ENCODE measurements around the gene PPP2R1B. TPM values are rescaled to one million over a fixed set of nuclear protein-coding genes. Genes with fewer than 3 reads are reported as not detected.
"Not testable (repeated sequence)": the region's sequence is repeated elsewhere in the genome, so short reads cannot be mapped to it uniquely, and the experiment has no call there.

Gene PPP2R1B
- total RNA-seq, 3 donors from 2014 or later = 57.3 to 66.8 (median 59.0) TPM

DNA sequence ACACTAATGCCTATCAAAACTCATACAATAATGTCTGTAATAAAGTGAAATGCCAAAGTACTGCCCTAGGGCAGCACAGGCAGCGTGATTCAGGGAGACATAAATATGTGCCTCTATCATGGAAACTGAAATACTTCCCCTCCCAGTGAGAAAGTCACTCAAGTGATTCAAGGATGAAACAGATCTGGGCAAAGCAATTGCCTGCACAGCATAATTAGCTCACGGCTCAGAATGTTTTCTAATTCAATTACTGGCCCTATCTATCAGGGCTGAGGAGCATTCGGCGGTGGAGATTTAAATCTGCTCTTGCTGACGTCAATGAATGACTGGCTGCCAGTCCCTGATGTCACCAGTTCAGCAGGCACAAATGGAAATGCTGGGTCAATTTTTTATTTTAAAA, 27.7 kb upstream of the PPP2R1B start:
- Mint-ChIP-seq H3K4me1 (ENCODE audit: low read depth) (peaks cover 2% of the 10 kb centered on the region), H3K4me3 (no peak overlapping the region), H3K27me3 (ENCODE audit: low read depth) (no peaks in the 10 kb centered on the region), H3K9me3 (peaks cover 4% of the 10 kb centered on the region), H3K36me3 (ENCODE audit: insufficient read depth) (peaks cover 29% of the 10 kb centered on the region)
- DNase-seq (no peak), ATAC-seq (no peak)

DNA sequence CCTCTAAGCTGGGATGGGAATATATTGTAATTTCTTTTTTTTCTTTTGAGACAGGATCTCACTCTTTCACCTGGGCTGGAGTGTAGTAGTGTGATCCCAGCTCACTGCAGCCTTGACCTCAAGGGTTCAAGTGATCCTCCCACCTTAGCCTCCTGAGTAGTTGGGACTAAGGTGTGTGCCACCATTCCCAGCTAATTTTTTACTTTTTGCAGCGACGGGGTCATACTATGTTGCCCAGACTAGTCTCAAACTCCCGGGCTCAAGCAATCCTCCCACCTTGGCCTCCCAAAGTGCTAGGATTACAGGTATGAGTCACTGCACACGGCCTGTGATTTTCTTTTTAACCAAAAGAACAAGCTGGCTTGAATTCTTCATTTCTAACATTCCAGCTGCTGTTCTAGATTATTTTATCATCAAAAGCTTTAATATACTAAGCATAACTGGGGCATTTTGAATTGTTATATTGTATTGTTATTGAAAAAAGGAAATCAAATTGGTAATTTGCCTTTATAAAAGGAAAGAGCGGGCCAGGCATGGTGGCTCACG, 26.8 kb upstream of the PPP2R1B start:
- H3K4me3 Mint-ChIP-seq = no peak overlapping the region
- H3K36me3 Mint-ChIP-seq (ENCODE audit: insufficient read depth) = peaks cover 23% of the 10 kb centered on the region
- ATAC-seq (no peak), DNase-seq (no peak)
- peaks cover 2% of the 10 kb centered on the region for H3K4me1 Mint-ChIP-seq (ENCODE audit: low read depth)
- H3K27me3 Mint-ChIP-seq (ENCODE audit: low read depth) = no peaks in the 10 kb centered on the region
- H3K9me3 Mint-ChIP-seq = peaks cover 4% of the 10 kb centered on the region

DNA sequence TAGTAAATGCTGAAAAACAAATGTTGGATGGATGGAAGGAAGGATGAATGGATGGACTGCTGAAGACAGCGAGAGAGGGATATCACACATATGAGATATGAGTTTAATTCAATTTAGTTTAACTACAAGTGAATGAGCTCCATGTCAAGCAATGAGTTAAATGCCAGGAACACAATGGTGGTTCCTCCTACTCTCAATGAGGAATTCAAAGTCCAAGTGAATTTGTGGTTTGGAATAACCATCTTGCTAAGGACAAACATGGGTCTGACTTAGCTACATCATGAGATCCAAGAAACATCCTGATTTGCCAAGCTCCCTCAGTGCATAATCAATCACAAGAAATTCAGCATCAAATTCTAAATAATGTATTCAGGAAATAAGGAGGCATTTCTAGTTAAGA, 26.1 kb upstream of the PPP2R1B start:
- no peaks in the 10 kb centered on the region for H3K27me3 Mint-ChIP-seq (ENCODE audit: low read depth)
- ATAC-seq = no peak
- H3K9me3 Mint-ChIP-seq = peaks cover 3% of the 10 kb centered on the region

DNA sequence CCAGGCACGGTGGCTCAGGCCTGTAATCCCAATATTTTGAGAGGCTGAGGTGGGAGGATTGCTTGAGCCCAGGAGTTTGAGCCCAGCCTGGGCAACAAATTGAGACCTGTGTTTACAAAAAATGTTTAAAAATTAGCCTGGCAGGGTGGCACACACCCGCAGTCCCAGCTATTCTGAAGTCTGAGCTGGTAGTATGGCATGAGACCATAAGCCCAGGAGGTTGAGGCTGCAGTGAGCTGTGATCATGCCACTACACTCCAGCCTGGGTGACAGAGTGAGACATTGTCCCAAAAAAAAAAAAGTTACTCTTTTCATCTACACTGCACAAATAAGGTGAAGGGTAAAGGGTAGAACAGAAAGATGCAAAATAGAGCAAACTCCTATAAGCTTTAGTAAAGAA, 22.3 kb upstream of the PPP2R1B start:
- no peaks in the 10 kb centered on the region for H3K4me1 Mint-ChIP-seq (ENCODE audit: low read depth)
- no peak for DNase-seq
- peaks cover 17% of the 10 kb centered on the region for H3K36me3 Mint-ChIP-seq (ENCODE audit: insufficient read depth)
- no peaks in the 10 kb centered on the region for H3K9me3 Mint-ChIP-seq
- H3K27me3 Mint-ChIP-seq (ENCODE audit: low read depth) = no peaks in the 10 kb centered on the region
- no peak for ATAC-seq
- H3K4me3 Mint-ChIP-seq = no peak overlapping the region

More for the DNA sequence above, 26.1 kb upstream of the PPP2R1B start:
- no peak overlapping the region for H3K4me3 Mint-ChIP-seq
- peaks cover 17% of the 10 kb centered on the region for H3K36me3 Mint-ChIP-seq (ENCODE audit: insufficient read depth)
- no peak for DNase-seq
- peaks cover 2% of the 10 kb centered on the region for H3K4me1 Mint-ChIP-seq (ENCODE audit: low read depth)

DNA sequence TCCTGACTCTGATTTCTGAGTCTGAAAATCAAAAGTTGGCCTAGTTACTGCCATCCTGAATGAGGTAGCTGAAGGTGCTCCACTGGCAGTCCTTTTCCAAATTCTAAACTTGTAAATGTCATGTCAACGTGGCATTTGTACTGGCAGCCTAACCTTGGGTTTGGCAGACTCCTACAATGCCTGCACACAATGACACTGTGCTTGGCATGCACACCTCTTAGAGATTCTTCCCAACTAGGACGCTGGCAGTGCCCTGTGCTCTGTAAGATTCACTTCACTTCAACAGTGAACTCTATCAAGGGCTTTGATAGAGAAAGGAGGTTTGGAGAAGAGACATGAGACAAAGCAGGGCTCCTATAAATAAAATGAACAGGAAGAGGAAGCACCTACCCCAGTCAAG, 21.9 kb upstream of the PPP2R1B start:
- Mint-ChIP-seq H3K36me3 (ENCODE audit: insufficient read depth) (peaks cover 17% of the 10 kb centered on the region), H3K27me3 (ENCODE audit: low read depth) (no peaks in the 10 kb centered on the region), H3K4me3 (no peak overlapping the region), H3K4me1 (ENCODE audit: low read depth) (no peaks in the 10 kb centered on the region), H3K9me3 (no peaks in the 10 kb centered on the region)
- DNase-seq (no peak), ATAC-seq (no peak)

DNA sequence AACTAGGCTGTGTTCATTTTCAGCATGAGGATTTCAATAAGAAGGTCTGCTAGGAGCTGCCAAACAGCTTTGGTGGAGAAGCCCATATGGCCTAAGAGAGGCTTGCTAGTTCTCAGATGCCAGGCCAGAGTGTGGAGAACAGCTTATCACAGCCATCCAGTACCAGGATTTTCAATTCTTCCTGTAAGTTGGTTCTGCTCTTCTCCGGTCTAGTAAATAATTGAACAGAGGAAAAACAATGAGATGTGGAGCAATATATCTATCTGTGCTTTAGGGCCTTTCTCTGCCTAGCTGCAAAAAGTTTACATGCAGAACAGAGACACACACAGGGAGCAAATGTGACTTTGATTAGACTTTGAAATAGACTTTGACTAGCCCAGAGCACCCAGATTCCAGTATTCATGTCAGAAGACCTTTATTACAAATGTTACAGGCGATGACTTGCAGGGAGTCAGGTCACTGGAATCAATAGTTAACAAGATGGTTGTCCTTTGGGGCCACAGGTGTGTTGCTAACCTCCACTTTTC, 19.8 kb upstream of the PPP2R1B start:
- Mint-ChIP-seq H3K36me3 (ENCODE audit: insufficient read depth) (peaks cover 17% of the 10 kb centered on the region), H3K27me3 (ENCODE audit: low read depth) (no peaks in the 10 kb centered on the region), H3K4me1 (ENCODE audit: low read depth) (no peaks in the 10 kb centered on the region), H3K4me3 (no peak overlapping the region), H3K9me3 (no peaks in the 10 kb centered on the region)
- no peak for ATAC-seq
- no peak for DNase-seq

DNA sequence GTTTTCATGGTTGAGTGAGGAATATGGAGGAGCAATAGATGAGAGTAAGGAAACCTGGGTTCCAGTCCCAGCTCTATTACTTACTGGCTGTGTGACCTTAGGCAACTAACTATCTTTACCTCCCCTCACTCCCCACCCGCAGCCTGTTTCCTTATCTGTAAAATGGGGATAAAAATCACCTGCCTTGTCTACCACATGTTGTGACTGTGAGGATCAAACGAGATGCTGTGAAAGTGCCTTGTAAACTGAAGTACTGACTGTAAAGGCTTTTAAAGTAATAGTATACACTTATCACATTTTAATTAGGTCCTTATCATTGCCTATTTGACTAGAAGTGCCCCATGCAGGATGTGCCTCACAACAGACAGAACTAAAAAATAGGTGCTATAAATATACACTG, 18.9 kb upstream of the PPP2R1B start:
- no peak for ATAC-seq
- DNase-seq = no peak
- Mint-ChIP-seq H3K4me1 (ENCODE audit: low read depth) (no peaks in the 10 kb centered on the region), H3K36me3 (ENCODE audit: insufficient read depth) (peaks cover 17% of the 10 kb centered on the region), H3K4me3 (no peak overlapping the region), H3K27me3 (ENCODE audit: low read depth) (no peaks in the 10 kb centered on the region), H3K9me3 (no peaks in the 10 kb centered on the region)

DNA sequence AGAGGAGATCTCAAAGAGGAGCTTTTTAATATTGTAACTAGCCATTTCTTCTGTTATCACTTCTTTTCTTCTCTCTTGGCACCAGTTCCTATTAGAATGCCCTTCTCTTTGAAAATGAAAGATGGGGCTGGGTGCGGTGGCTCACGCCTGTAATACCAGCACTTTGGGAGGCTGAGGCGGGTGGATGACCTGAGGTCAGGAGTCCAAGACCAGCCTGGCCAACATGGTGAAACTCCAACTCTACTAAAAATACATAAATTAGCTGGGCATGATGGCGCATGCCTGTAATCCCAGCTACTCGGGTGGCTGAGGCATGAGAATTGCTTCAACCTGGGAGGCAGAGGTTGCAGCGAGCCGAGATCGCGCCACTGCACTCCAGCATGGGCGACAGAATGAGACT, 18.1 kb upstream of the PPP2R1B start:
- not testable (repeated sequence) for H3K9me3 Mint-ChIP-seq; ATAC-seq; DNase-seq; H3K27me3 Mint-ChIP-seq (ENCODE audit: low read depth); H3K4me1 Mint-ChIP-seq (ENCODE audit: low read depth); H3K4me3 Mint-ChIP-seq
- peaks cover 17% of the 10 kb centered on the region for H3K36me3 Mint-ChIP-seq (ENCODE audit: insufficient read depth)

DNA sequence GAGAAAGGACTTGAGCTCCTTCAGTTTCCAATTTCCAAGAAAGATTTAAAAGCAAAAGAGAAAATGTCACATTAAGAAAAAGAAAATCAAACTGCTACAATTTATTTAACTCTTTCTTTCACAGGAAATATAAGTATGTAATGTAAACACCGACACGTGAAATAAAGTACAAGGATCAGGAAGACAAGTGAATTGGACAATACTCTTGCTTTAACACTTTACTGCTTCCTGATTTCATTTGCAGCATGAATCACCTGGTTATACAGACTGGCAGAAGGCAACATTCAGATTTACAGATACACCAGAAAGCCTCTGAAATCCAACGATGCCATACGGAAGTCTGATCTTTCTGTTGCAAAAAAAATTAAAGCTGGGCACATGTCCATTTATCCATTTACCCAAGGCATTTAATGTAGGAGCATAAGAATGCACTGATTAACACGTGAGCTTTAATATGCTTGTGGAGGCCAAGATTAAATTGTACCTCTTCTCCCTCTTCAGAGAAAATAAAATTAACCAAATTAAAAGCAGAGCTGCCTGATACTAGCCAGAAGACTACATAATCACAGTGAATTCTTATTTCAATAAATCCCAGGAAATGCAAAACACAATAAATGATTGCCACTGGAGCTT, 16.0 kb upstream of the PPP2R1B start:
- ATAC-seq (no peak), DNase-seq (no peak)
- Mint-ChIP-seq H3K4me1 (ENCODE audit: low read depth) (no peaks in the 10 kb centered on the region), H3K36me3 (ENCODE audit: insufficient read depth) (peaks cover 14% of the 10 kb centered on the region), H3K27me3 (ENCODE audit: low read depth) (no peaks in the 10 kb centered on the region), H3K4me3 (no peak overlapping the region), H3K9me3 (no peaks in the 10 kb centered on the region)

DNA sequence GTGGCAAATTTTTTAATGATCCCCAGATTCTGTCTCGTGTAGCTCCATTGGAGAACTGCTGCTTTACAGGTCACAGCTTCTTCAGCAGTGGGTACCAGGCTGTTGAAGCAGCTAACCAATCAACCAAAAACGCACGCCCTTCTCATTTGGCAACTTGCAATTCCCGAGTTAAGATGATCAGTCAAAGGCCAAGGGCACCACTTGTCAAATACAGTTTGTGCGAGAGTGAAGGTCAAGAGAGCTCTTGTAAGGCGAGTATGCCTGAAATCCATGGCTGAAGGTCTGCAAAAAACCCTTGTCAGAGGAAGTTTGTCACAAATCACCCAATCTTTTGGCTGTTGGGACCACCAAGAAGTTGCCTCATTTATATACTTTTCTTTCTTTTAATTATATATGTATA, 12.9 kb upstream of the PPP2R1B start:
- Mint-ChIP-seq H3K4me1 (ENCODE audit: low read depth) (no peaks in the 10 kb centered on the region), H3K4me3 (no peak overlapping the region), H3K36me3 (ENCODE audit: insufficient read depth) (peaks cover 2% of the 10 kb centered on the region), H3K27me3 (ENCODE audit: low read depth) (no peaks in the 10 kb centered on the region), H3K9me3 (no peaks in the 10 kb centered on the region)
- ATAC-seq (no peak), DNase-seq (no peak)

DNA sequence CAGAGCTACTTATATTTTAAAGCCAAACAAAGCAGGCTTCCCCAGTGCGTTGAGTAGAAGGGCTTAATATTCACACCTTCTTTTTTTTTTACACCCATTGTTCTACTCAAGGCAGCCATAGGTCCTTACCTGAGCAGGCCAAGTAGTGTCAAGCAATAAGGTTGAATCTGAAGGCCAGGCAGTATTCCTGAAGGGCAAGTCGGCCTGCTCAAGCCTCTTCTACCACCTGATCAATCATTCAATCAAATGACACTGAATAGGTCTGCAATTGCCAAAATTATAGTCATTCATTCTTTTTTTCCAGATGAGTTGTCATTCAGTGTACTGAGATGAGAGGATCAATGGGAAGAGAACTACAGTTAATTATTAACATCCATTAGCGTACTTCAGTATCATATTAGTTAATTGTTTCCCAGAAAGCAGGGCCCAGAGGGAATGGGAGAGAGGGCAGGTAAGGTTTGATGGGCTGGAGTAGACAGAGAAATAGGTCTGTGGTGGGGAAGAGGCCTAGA, 11.9 kb upstream of the PPP2R1B start:
- ATAC-seq (no peak), DNase-seq (no peak)
- H3K36me3 Mint-ChIP-seq (ENCODE audit: insufficient read depth) = no peaks in the 10 kb centered on the region
- no peak overlapping the region for H3K4me3 Mint-ChIP-seq
- no peaks in the 10 kb centered on the region for H3K4me1 Mint-ChIP-seq (ENCODE audit: low read depth)
- no peaks in the 10 kb centered on the region for H3K9me3 Mint-ChIP-seq
- no peaks in the 10 kb centered on the region for H3K27me3 Mint-ChIP-seq (ENCODE audit: low read depth)

DNA sequence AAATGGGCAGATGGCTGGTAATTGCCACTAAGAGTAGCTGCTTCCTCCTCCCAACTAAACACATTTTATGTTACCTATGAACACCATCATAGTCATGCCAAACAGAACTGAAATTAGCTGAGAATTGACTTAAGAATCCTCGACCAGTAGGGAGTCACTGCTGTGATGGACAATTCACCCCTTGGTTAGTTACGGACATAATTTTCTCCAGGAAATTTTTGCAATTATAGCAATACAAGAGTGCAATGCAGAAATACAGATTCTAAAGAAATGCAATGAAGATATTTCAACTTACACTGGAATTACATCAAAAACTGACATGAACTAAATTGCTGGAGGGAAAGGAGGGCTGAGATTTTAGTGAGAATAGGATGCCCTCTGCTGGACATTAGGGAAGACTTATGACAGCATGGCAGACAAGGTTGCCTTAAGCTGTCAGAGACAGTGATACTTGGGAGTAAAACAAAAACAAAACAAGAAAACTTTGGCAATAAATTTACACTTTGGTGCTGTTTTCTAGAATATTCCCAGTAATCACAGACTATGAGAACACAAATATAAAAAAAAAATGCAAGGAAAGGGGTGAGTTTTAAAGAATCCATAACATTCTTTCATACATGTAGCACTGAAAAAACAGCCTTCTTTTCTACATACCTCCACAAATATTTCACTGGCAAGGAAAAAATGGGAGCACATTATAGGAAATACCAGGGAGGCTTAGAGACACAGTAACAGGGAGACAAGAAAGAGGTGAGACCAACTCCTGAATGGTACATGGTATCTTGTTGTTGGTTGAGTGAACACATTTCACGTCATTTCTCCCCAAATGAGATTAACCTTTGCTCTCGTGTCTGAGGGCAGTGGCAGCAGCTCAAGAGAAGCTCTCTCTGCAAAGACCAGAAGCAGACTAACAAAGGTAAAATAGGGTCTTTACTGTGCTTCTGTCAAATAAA, 11.2 kb upstream of the PPP2R1B start:
- H3K27me3 Mint-ChIP-seq (ENCODE audit: low read depth) = no peaks in the 10 kb centered on the region
- ATAC-seq (peak; percentile 74 to 86), DNase-seq (no peak)

DNA sequence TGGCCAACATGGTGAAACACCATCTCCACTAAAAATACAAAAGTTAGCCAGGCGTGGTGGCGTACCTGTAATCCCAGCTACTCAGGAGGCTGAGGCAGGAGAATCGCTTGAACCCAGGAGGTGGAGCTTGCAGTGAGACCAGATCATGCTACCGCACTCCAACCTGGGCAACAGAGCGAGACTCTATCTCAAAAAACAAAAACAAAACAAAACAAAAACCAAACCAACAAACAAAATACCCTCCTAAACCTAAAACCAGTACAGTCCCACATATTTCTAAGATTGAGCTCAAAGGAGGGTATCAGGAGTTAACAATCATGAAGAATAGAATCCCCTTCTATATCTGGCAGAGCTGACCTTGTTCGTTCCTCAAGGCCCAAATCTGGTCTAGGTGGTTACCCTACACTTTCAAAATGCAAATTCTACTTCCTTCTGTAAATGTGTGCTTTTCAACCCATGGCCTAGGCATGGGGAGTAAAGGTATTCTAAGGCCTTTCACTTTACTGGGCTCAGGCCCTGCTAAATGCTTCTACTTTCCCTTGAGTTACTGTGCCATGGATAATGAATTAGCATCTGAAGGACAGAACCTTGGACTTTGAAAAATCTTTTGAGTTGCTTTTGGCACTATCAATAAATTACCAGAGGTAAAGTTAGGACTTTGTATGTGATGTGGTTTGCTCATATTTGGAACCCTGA, 10.4 kb upstream of the PPP2R1B start:
- H3K9me3 Mint-ChIP-seq = no peaks in the 10 kb centered on the region
- no peak for DNase-seq
- ATAC-seq = no peak
- H3K27me3 Mint-ChIP-seq (ENCODE audit: low read depth) = no peaks in the 10 kb centered on the region
- no peaks in the 10 kb centered on the region for H3K36me3 Mint-ChIP-seq (ENCODE audit: insufficient read depth)
- no peaks in the 10 kb centered on the region for H3K4me1 Mint-ChIP-seq (ENCODE audit: low read depth)
- no peak overlapping the region for H3K4me3 Mint-ChIP-seq

More for the DNA sequence above, 11.2 kb upstream of the PPP2R1B start:
- no peaks in the 10 kb centered on the region for H3K4me1 Mint-ChIP-seq (ENCODE audit: low read depth)
- H3K9me3 Mint-ChIP-seq = no peaks in the 10 kb centered on the region
- H3K4me3 Mint-ChIP-seq = no peak overlapping the region
- no peaks in the 10 kb centered on the region for H3K36me3 Mint-ChIP-seq (ENCODE audit: insufficient read depth)

Data from activated T-cell treated with anti-CD3 and anti-CD28 coated beads, Interleukin-2, amount 50 U/mL, for 4 hours (primary cell).